ENCODE data around the gene WDFY2. TPM values are rescaled to one million over a fixed set of nuclear protein-coding genes. Genes with fewer than 3 reads are reported as not detected.

WDFY2 gene
- total and polyA plus RNA-seq, 2 experiments from 2014 or later = 6.9 to 14.2 TPM

DNA sequence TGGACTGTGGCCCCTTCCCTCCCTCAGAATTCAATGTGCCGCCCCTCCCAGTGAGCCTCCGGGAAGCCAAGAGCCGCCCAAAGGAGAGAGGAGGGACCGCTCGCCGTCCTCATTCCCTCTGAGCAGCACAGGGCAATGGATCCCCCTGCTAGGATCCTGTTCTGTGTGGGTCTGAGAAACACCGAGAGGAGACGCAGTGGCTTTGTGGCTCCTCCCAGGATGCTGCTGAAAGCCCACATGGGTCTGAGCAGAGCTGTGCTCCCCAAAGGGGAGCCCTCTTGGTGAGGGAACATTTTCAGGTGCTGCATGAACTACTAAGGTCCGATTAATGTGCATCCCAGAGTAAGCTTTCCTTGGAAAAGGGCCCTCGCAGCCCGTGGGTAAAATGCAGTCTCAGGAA lies 189.3 kb downstream of the WDFY2 start:
- TF ChIP-seq EZH2phosphoT487 (IDR thresholded peaks at IDR 0.05; ENCODE audit: insufficient read depth, low read depth) = no peak
- no peak for TF ChIP-seq EZH2 (IDR thresholded peaks at IDR 0.05; ENCODE audit: insufficient read depth, poor library complexity, severe bottlenecking)
- H3K4me1 ChIP-seq (ENCODE audit: insufficient read depth) = no peaks in the 10 kb centered on the region
- H3F3A ChIP-seq (ENCODE audit: insufficient read depth) = peaks cover 8% of the 10 kb centered on the region
- WGBS, 2 experiments (ENCODE audit: low coverage in 1 of 2, low lambda C conversion rate in 2 of 2, missing lambda C conversion rate in 2 of 2) = 89 to 90% methylated on average over 11 of the region's 11 CpGs
- no peaks in the 10 kb centered on the region for H3K9me3 ChIP-seq (ENCODE audit: low read depth)
- no peak overlapping the region for H3K4me3 ChIP-seq
- in situ Hi-C loops (cut with MboI) = no loop called here
- H3K36me3 ChIP-seq (ENCODE audit: low read depth) = no peaks in the 10 kb centered on the region
- H3K27ac ChIP-seq = no peak overlapping the region
- H3K27me3 ChIP-seq (replicated peaks; ENCODE audit: insufficient read depth) = no peaks in the 10 kb centered on the region
- H2AFZ ChIP-seq = no peak overlapping the region
- DNase-seq = no peak
- H3K79me2 ChIP-seq (ENCODE audit: insufficient read depth) = no peaks in the 10 kb centered on the region
- no peak overlapping the region for H3K4me2 ChIP-seq (ENCODE audit: unreplicated experiment)
- H3K9ac ChIP-seq = no peak overlapping the region
- H4K20me1 ChIP-seq (ENCODE audit: insufficient read depth) = no peaks in the 10 kb centered on the region
- no peaks in the 10 kb centered on the region for H3K9me2 ChIP-seq (ENCODE audit: insufficient read depth)

DNA sequence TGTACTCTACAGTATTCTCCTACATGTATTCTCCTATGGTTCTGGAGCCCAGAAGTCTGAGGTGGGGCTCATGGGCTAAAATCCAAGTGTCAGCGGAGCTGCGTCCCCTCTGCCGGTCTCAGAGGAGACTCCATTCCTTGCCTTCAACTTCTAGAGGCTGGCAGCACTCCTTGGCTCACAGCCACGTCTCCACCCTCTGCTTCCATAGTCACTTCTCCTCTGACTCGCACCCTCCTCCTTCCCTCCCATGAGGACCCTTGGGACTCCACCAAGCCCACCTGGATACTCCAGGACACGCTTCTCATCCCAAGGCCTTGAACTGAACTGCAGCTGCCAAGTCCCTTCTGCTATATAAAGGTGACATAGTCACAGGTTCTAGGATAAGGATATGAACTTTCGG lies 191.9 kb downstream of the WDFY2 start:
- in situ Hi-C loops (cut with MboI) = no loop called here
- no peaks in the 10 kb centered on the region for H3K9me2 ChIP-seq (ENCODE audit: insufficient read depth)
- 34 to 39% methylated on average over 7 of the region's 7 CpGs for WGBS, 2 experiments (ENCODE audit: low coverage in 1 of 2, low lambda C conversion rate in 2 of 2, missing lambda C conversion rate in 2 of 2)
- H3K4me1 ChIP-seq (ENCODE audit: insufficient read depth) = no peaks in the 10 kb centered on the region
- H3K36me3 ChIP-seq (ENCODE audit: low read depth) = no peaks in the 10 kb centered on the region
- no peak overlapping the region for H3K4me3 ChIP-seq
- H3K9ac ChIP-seq = no peak overlapping the region
- H3F3A ChIP-seq (ENCODE audit: insufficient read depth) = peaks cover 8% of the 10 kb centered on the region; the same call in 1 of the 2 replicates
- no peaks in the 10 kb centered on the region for H3K27me3 ChIP-seq (replicated peaks; ENCODE audit: insufficient read depth)
- no peak overlapping the region for H2AFZ ChIP-seq
- DNase-seq = peak; percentile 24
- no peak overlapping the region for H3K4me2 ChIP-seq (ENCODE audit: unreplicated experiment)
- H3K9me3 ChIP-seq (ENCODE audit: low read depth) = no peaks in the 10 kb centered on the region
- H3K27ac ChIP-seq = no peak overlapping the region
- TF ChIP-seq EZH2phosphoT487 (IDR thresholded peaks at IDR 0.05; ENCODE audit: insufficient read depth, low read depth) (no peak), EZH2 (IDR thresholded peaks at IDR 0.05; ENCODE audit: insufficient read depth, poor library complexity, severe bottlenecking) (no peak)
- H4K20me1 ChIP-seq (ENCODE audit: insufficient read depth) = no peaks in the 10 kb centered on the region
- no peaks in the 10 kb centered on the region for H3K79me2 ChIP-seq (ENCODE audit: insufficient read depth)

DNA sequence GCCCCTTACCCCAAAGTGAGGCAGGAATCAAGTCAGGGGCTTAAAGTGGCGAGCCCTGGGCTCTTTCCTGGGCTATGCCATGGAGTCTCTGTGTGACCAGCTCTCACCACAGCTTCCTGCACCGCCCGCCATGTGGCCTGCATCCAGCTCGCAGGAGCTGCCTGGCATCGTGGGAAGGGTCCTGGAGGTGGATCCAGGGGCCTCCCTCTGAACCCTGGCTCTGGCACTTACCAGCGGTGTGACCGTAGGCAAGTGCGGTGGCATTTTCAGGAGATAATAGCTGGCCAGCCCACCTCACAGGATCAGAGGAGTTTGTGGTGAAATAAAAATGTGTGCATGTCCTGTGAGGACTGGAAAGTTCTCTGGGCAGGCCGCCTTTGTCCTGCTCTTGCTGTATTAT lies 193.7 kb downstream of the WDFY2 start:
- Histone ChIP-seq H3K9me3 (ENCODE audit: low read depth) (no peaks in the 10 kb centered on the region), H3K9me2 (ENCODE audit: insufficient read depth) (no peaks in the 10 kb centered on the region), H3K4me3 (no peak overlapping the region), H3K4me1 (ENCODE audit: insufficient read depth) (no peaks in the 10 kb centered on the region), H3K27ac (no peak overlapping the region), H3F3A (ENCODE audit: insufficient read depth) (peaks cover 5% of the 10 kb centered on the region; the same call in 1 of the 2 replicates), H3K36me3 (ENCODE audit: low read depth) (no peaks in the 10 kb centered on the region), H3K4me2 (ENCODE audit: unreplicated experiment) (no peak overlapping the region), H2AFZ (no peak overlapping the region), H3K79me2 (ENCODE audit: insufficient read depth) (no peaks in the 10 kb centered on the region), H4K20me1 (ENCODE audit: insufficient read depth) (no peaks in the 10 kb centered on the region), H3K27me3 (replicated peaks; ENCODE audit: insufficient read depth) (no peaks in the 10 kb centered on the region), H3K9ac (no peak overlapping the region)
- in situ Hi-C loops (cut with MboI) = no loop called here
- DNase-seq = no peak
- TF ChIP-seq EZH2phosphoT487 (IDR thresholded peaks at IDR 0.05; ENCODE audit: insufficient read depth, low read depth) (no peak), EZH2 (IDR thresholded peaks at IDR 0.05; ENCODE audit: insufficient read depth, poor library complexity, severe bottlenecking) (no peak)
- WGBS, 2 experiments (ENCODE audit: low coverage in 1 of 2, low lambda C conversion rate in 2 of 2, missing lambda C conversion rate in 2 of 2) = 83% methylated on average over 9 of the region's 9 CpGs

DNA sequence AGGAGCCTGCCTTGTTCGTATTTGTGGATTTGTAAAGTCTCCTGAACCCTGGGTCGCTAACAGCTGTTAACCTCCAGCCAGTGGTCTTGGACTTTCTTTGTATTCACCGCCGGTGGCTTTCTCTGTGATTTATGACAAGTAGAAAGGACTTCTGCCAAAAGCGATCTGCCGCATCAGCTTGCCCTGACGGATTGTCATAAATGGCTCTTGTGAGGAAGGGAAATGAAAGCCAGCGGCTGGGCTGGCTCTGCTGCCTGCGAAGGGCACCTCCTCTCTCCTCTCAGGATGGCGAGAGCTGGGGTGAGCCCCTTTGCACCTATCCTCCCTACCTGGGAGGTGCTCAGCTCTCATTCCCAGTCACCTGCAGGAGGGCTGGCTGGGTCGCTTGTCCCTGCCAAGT lies 194.1 kb downstream of the WDFY2 start:
- 29 to 31% methylated on average over 11 of the region's 11 CpGs for WGBS, 2 experiments (ENCODE audit: low coverage in 1 of 2, low lambda C conversion rate in 2 of 2, missing lambda C conversion rate in 2 of 2)
- Histone ChIP-seq H3K9ac (no peak overlapping the region), H4K20me1 (ENCODE audit: insufficient read depth) (no peaks in the 10 kb centered on the region), H3F3A (ENCODE audit: insufficient read depth) (no peaks in the 10 kb centered on the region), H3K36me3 (ENCODE audit: low read depth) (no peaks in the 10 kb centered on the region), H3K4me1 (ENCODE audit: insufficient read depth) (no peaks in the 10 kb centered on the region), H3K4me3 (no peak overlapping the region), H3K4me2 (ENCODE audit: unreplicated experiment) (no peak overlapping the region), H3K27me3 (replicated peaks; ENCODE audit: insufficient read depth) (no peaks in the 10 kb centered on the region), H3K9me3 (ENCODE audit: low read depth) (no peaks in the 10 kb centered on the region), H3K9me2 (ENCODE audit: insufficient read depth) (no peaks in the 10 kb centered on the region), H3K79me2 (ENCODE audit: insufficient read depth) (no peaks in the 10 kb centered on the region), H3K27ac (no peak overlapping the region), H2AFZ (no peak overlapping the region)
- TF ChIP-seq EZH2 (IDR thresholded peaks at IDR 0.05; ENCODE audit: insufficient read depth, poor library complexity, severe bottlenecking) (no peak), EZH2phosphoT487 (IDR thresholded peaks at IDR 0.05; ENCODE audit: insufficient read depth, low read depth) (no peak)
- in situ Hi-C loops (cut with MboI) = no loop called here
- no peak for DNase-seq

DNA sequence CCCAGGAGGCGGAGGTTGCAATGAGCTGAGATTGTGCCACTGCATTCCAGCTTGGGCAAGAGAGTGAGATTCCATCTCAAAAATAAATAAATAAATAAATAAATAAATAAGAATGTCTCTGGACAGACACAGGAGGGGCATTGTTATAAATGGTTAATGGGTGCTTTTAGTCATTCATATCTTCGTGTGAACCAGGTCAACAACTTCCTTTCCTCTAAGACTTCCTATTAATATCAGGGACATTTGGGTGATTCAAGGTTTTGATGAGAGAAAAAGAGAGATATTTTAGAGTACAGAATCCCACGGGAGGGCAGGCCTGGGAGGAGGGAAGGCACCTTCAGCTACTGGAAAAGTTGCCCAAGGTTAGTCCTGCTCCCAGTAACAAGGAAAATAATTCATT lies 195.8 kb downstream of the WDFY2 start:
- in situ Hi-C loops (cut with MboI) = no loop called here
- H3K79me2 ChIP-seq (ENCODE audit: insufficient read depth) = no peaks in the 10 kb centered on the region
- 93% methylated on average over 3 of the region's 3 CpGs for WGBS, 2 experiments (ENCODE audit: low coverage in 1 of 2, low lambda C conversion rate in 2 of 2, missing lambda C conversion rate in 2 of 2)
- H3K4me3 ChIP-seq = no peak overlapping the region
- H3K9me2 ChIP-seq (ENCODE audit: insufficient read depth) = no peaks in the 10 kb centered on the region
- no peaks in the 10 kb centered on the region for H3K36me3 ChIP-seq (ENCODE audit: low read depth)
- no peaks in the 10 kb centered on the region; the same call in 1 of the 2 replicates for H3F3A ChIP-seq (ENCODE audit: insufficient read depth)
- H3K4me2 ChIP-seq (ENCODE audit: unreplicated experiment) = no peak overlapping the region
- no peak overlapping the region for H3K9ac ChIP-seq
- no peak overlapping the region for H2AFZ ChIP-seq
- no peaks in the 10 kb centered on the region for H3K9me3 ChIP-seq (ENCODE audit: low read depth)
- no peaks in the 10 kb centered on the region for H4K20me1 ChIP-seq (ENCODE audit: insufficient read depth)
- H3K27me3 ChIP-seq (replicated peaks; ENCODE audit: insufficient read depth) = no peaks in the 10 kb centered on the region
- no peaks in the 10 kb centered on the region for H3K4me1 ChIP-seq (ENCODE audit: insufficient read depth)
- H3K27ac ChIP-seq = no peak overlapping the region
- TF ChIP-seq EZH2 (IDR thresholded peaks at IDR 0.05; ENCODE audit: insufficient read depth, poor library complexity, severe bottlenecking) (no peak), EZH2phosphoT487 (IDR thresholded peaks at IDR 0.05; ENCODE audit: insufficient read depth, low read depth) (no peak)
- DNase-seq = no peak

All from GM23248 (cell line).